SK-N-SH treated with all-trans-retinoic acid at 6 μM for 48 hours (cell line): Measurements from ENCODE around the gene PDIK1L.
A peak's percentile ranks its signal among the peaks of the same experiment; 100 is the strongest.

ENCODE experiments used
- CSDC2 ChIP-seq: fragments of 250-450 bp; sonication (Bioruptor Pico); IDR thresholded peaks from 2 replicates; pipeline ENCODE4 v1.5.0; 2020; ENCODE audit warnings: mild to moderate bottlenecking, moderate library complexity
- ISL1 ChIP-seq: fragments of 250-450 bp; sonication (Bioruptor Pico); IDR thresholded peaks from 2 replicates; pipeline ENCODE4 v2.1.2; 2022; ENCODE audit warnings: mild to moderate bottlenecking, moderate library complexity
- ZC3H10 ChIP-seq: fragments of 250-450 bp; sonication (Bioruptor Pico); IDR thresholded peaks from 2 replicates; pipeline ENCODE4 v1.5.1; 2021; ENCODE audit warnings: mild to moderate bottlenecking, moderate library complexity
- ZNF565 ChIP-seq: fragments of 450-650 bp; formaldehyde crosslinking; conservative IDR thresholded peaks from 2 replicates; pipeline ENCODE4 v1.5.0; 2020; ENCODE audit warnings: low read depth, mild to moderate bottlenecking, moderate library complexity
- TF ChIP-seq, protein P1 (sequence below): fragments of 250-450 bp; sonication (Bioruptor Pico); IDR thresholded peaks from 2 replicates; pipeline ENCODE4 v1.5.1; 2020; ENCODE audit warnings: low read depth, mild to moderate bottlenecking, moderate library complexity
- TF ChIP-seq, protein P2 (sequence below): fragments of 250-450 bp; sonication (Bioruptor Pico); IDR thresholded peaks from 2 replicates; pipeline ENCODE4 v1.5.0; 2020; ENCODE audit warnings: mild to moderate bottlenecking, moderate library complexity

DNA sequence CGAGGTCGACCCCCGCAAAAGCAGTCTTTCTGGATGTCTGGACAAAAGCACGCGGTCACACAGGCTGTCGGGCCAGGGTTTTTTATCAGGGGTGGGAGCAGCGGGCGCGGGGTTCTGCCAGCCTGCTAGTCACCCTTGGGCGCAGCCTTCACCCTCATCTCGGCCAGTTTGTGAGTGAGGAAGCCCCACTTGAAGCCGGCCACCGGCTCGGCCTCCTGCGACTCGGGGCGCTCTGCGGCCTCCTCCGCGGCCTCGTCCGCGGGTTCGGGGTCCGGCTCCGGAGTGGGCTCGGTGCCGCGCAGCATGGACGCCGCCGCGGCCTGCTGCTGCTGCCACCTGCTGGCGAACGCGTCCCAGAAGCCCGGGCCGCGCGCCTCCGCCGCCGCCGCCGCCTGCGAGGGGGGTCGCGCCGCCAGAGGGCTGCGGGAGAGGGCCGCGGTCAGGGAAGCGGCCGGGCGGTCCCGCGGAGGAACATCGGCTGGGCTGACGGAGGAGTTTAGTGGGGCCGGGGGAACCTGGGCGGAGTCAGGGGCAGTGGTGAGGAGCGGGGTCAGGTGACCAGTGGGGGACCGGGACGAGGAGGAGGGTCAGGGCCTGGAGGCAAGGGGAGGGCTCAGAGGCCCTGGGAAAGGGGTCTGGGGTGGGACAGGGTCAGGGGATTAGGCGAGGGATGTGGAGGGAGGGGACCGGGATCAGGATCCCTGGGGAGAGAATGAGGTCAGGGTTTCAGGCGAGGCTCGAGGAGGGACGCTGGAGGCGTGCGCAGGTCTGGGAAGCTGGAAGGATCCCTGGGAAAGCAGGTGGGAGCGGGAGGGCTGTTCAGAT, 52.6 kb downstream of the PDIK1L start:
- TF ChIP-seq ZNF565 (CRISPR knock-in tag) (no peak), ISL1 (CRISPR knock-in tag) (no peak), CSDC2 (CRISPR knock-in tag) (no peak), ZC3H10 (CRISPR knock-in tag) (no peak)
- TF ChIP-seq, protein P1, sequence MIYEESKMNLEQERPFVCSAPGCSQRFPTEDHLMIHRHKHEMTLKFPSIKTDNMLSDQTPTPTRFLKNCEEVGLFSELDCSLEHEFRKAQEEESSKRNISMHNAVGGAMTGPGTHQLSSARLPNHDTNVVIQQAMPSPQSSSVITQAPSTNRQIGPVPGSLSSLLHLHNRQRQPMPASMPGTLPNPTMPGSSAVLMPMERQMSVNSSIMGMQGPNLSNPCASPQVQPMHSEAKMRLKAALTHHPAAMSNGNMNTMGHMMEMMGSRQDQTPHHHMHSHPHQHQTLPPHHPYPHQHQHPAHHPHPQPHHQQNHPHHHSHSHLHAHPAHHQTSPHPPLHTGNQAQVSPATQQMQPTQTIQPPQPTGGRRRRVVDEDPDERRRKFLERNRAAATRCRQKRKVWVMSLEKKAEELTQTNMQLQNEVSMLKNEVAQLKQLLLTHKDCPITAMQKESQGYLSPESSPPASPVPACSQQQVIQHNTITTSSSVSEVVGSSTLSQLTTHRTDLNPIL (CRISPR knock-in tag): no peak
- TF ChIP-seq, protein P2, sequence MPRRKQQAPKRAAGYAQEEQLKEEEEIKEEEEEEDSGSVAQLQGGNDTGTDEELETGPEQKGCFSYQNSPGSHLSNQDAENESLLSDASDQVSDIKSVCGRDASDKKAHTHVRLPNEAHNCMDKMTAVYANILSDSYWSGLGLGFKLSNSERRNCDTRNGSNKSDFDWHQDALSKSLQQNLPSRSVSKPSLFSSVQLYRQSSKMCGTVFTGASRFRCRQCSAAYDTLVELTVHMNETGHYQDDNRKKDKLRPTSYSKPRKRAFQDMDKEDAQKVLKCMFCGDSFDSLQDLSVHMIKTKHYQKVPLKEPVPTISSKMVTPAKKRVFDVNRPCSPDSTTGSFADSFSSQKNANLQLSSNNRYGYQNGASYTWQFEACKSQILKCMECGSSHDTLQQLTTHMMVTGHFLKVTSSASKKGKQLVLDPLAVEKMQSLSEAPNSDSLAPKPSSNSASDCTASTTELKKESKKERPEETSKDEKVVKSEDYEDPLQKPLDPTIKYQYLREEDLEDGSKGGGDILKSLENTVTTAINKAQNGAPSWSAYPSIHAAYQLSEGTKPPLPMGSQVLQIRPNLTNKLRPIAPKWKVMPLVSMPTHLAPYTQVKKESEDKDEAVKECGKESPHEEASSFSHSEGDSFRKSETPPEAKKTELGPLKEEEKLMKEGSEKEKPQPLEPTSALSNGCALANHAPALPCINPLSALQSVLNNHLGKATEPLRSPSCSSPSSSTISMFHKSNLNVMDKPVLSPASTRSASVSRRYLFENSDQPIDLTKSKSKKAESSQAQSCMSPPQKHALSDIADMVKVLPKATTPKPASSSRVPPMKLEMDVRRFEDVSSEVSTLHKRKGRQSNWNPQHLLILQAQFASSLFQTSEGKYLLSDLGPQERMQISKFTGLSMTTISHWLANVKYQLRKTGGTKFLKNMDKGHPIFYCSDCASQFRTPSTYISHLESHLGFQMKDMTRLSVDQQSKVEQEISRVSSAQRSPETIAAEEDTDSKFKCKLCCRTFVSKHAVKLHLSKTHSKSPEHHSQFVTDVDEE (CRISPR knock-in tag): 0 out of 2 replicates have a peak, but pooled peaks have one; percentile 7
